GM15510 (cell line): ENCODE measurements around the gene CALML5.

ENCODE experiments used
- POLR2A ChIP-seq: IDR thresholded peaks from 3 replicates; pipeline ENCODE4 v1.6.1; 2011; ENCODE audit warnings: borderline replicate concordance; ENCODE audit not compliant: insufficient read length; ENCODE audit errors: extremely low read depth

Gene CALML5

DNA sequence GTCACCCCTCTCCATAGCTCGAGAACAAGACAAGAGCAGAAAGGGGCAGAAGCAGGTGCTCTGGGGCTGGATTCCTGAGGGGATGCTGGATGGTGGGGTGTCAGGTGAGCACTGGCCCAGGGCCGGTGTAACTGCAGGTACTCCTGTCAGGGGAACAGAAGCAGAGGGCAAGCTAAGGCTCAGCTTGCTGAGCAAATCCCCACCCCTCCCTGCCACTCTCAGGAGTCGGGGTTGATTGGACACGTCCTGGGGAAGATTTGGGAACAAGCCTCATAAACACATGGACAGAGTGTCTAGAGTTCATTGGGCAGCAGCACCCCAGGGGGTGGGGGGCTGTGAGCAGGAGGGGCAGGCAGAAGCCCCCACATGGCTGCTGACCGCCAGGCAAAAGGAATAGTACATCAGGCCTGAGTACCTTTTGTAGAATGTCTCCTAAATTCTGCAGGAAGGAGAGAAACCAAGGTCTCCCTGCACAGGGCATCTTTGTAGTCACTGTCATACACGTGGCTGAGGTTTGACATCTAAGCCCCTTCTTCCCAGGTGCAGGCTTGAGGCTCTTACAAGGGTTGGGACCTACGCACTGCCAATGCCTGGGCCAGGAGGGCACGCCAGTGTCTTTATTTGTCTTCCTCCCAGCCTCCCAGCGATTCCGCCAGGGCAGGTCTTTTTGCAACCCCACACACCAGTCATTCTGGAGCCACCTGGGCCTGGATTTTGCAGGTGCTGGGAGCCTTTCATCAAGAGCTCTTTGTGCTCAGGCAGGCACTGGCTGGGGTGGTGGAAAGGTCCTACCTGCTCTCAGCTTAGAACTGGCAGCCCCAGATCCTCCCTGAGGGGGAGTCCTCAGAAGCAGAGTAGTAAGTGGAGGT lies 28.2 kb upstream of the CALML5 start:
- no peak for TF ChIP-seq POLR2A

DNA sequence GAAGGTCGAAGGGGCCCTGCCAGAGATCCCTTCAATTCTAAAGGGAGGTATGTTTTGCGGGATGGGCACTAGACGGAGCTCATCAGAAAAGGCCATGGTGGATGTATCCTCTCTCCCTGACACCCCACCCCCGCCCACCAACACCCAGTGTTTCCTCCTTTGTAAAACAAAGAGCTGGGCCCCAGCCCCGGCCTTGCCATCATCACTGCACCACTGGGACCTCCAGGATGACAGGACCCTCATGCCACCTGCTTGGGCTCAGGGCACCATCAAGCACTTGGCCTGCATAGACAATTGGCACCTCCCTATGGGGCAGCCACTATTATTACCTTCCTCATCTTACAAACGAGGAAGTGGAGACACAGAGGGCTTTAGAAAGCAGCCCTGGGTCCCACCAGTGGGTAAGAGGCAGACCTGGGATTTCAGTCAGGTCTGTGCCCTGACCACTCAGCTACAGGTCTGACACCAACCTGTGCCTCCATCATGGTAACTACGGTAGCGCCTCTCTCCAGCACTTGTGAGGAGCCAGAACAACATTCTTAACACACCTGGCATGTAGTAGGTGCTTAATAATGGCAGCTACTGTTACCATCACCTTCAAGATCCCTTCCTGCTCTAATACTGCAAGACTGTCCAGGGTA lies 27.4 kb upstream of the CALML5 start:
- no peak for TF ChIP-seq POLR2A

DNA sequence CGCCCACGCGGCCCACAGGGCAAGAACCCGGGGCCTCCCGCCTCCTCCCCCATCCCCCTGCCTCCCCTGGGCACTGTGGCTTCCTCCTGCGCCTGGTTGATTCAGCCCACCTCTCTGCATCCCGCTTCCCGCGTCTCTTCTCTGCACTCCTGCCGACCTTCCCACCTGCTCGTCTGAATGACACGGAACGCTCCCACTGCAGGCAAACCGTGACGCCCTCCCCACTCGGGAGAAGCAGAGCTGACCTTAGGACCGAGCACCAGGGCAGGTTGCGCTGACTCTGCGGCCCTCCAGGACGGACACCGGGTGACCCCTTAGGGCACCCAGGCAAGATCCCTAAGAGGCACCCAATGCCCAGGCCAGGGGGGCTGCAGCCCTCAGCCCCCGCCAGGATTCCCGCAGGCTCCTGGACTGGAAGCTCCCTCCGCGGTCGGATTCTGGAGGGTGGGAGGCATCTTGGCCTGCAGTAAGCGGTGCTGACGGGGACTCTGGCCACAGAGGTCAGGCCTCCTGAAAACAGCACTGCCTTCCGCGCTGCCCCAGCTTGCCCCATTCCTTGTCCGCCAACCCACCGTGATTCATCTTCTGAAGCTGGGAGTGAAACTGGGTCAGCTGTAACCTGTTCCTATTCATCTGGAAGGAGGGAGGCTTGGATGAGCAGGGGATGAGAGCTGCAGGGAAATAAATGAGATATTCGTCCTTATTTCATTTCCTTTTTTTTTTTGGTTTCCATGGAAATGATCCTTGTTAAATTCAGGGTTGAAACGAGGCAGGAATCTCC lies 26.4 kb upstream of the CALML5 start:
- TF ChIP-seq POLR2A = no peak

- TF ChIP-seq POLR2A = no peak
Measured at GRCh38 chr10:5524641-5525560, 25.5 kb upstream of the CALML5 start, which contains the start of gene CALML3. Gene CALML3, plus strand, starts transcription at chr10:5524961. Its CDS starts 125 bp downstream, at chr10:5525086.

- TF ChIP-seq POLR2A = no peak
Measured at GRCh38 chr10:5523796-5524574, 24.6 kb upstream of the CALML5 start.

GRCh38 chr10:5522913-5523560 lies 23.7 kb upstream of the CALML5 start:
- no peak for TF ChIP-seq POLR2A

GRCh38 chr10:5519054-5519453 lies 19.7 kb upstream of the CALML5 start:
- no peak for TF ChIP-seq POLR2A

DNA sequence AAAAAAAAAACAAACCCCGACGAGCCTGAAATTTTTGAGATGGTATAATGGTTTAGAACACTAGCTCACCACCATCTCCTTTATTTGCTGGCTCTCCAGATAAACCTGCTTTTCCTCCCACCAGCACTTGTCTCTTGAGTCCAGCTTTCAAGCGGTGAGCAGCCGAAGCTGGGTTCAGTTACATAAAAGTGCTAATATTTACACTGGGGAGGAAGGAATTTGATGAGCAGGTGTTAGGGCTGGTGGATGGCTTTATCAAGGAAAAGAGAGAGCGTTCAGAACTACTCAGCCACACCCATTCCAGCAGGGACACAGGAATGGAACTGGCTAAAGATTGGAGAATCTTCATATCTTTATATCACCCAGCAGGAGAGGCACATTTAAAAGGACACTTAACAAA lies 18.8 kb upstream of the CALML5 start:
- no peak for TF ChIP-seq POLR2A

DNA sequence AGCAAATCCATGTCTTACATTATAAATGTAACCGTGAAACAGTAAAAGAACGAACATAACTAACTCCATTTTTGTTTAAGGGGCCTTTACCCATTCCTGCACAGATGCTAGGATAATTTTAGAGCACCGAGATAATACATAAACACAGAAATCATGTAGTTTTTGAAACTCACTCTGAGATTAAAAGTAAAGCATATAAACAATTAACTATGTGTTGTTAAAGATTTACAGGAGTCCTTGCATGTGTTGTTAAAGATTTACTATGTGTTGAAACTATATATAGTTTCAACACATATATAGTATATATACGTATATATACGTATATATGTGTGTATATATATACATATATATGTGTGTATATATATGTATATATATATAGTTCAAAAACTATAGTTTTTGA lies 18.2 kb upstream of the CALML5 start:
- no peak for TF ChIP-seq POLR2A

GRCh38 chr10:5515948-5516761 lies 16.8 kb upstream of the CALML5 start:
- TF ChIP-seq POLR2A = no peak

DNA sequence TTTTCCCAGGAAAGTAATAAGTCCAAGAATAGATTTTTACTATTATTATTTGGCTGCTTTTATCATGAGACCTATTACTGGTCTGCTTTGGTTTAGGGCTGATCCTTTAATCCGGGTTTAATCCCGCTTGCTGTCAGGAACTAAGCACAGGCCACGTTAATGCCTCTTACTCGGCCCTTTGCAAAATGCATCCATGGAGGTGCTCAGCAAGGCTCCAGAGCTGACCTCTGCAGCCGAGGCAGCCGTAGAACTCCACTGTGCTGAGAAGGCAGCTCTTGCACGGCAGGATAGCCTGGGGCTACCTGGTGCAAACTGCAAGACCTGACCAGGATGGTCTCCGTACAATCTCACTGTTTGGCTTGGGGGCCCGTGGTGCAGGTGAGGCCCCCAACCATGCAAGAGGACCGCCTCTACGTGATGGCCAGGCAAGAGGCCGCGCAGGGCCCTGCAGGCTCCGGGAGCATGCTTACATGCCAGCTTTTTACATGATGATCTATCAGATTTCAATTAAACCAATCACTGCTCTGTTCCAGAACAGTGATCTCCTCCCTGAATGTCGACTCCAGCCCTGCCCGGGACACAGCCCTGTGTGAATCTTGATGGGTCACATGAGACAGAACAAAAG lies 15.0 kb upstream of the CALML5 start:
- TF ChIP-seq POLR2A = no peak
